ENCODE data around the gene ABLIM3. TPM values are rescaled to one million over a fixed set of nuclear protein-coding genes. Genes with fewer than 3 reads are reported as not detected.
A peak's percentile ranks its signal among the peaks of the same experiment; 100 is the strongest.

ABLIM3 gene
- total RNA-seq, 1 donor from 2014 or later, result 3.9 TPM

- no peaks in the 10 kb centered on the region for H4K20me1 ChIP-seq (ENCODE audit: insufficient read depth, low read length)
- Mint-ChIP-seq H3K4me3 (ENCODE audit: unreplicated experiment) (no peak overlapping the region), H3K4me1 (ENCODE audit: low read depth, unreplicated experiment) (peaks cover 36% of the 10 kb centered on the region), H3K27me3 (ENCODE audit: low read depth, unreplicated experiment) (no peaks in the 10 kb centered on the region), H3K36me3 (ENCODE audit: low read depth, unreplicated experiment) (no peaks in the 10 kb centered on the region), H3K27ac (ENCODE audit: unreplicated experiment) (peak overlapping the region; percentile 75), H3K9me3 (ENCODE audit: unreplicated experiment) (no peaks in the 10 kb centered on the region)
- H3K79me2 ChIP-seq (ENCODE audit: insufficient read depth, low read length), result no peaks in the 10 kb centered on the region
- no peaks in the 10 kb centered on the region for H3K27me3 ChIP-seq (ENCODE audit: insufficient read depth, low read length)
- H3K4me2 ChIP-seq (ENCODE audit: low read length), result no peak overlapping the region
- H3K4me1 ChIP-seq (ENCODE audit: insufficient read depth, low read length), result peaks cover 11% of the 10 kb centered on the region
- TF ChIP-seq EZH2 (IDR thresholded peaks at IDR 0.05; ENCODE audit: insufficient read depth, low read length), result no peak
- TF ChIP-seq CTCF (IDR thresholded peaks at IDR 0.05; ENCODE audit: insufficient read depth, low read depth, low read length), result no peak
- no peaks in the 10 kb centered on the region for H3K36me3 ChIP-seq (ENCODE audit: insufficient read depth, low read length)
- H3K27ac ChIP-seq (ENCODE audit: low read depth, low read length), result no peak overlapping the region
- no peak overlapping the region for H3K9ac ChIP-seq (ENCODE audit: low read length)
- no peak overlapping the region for H3K4me3 ChIP-seq (ENCODE audit: insufficient read depth, low read depth, low read length)
- DNase-seq (ENCODE audit: low read depth) (no peak), FAIRE-seq (no peak)
- H2AFZ ChIP-seq (ENCODE audit: low read depth, low read length), result no peak overlapping the region
- H3K9me3 ChIP-seq (ENCODE audit: insufficient read depth, low read depth, low read length), result no peaks in the 10 kb centered on the region
Observed at GRCh38 chr5:149129181-149129580, 12.1 kb upstream of the ABLIM3 start.

DNA sequence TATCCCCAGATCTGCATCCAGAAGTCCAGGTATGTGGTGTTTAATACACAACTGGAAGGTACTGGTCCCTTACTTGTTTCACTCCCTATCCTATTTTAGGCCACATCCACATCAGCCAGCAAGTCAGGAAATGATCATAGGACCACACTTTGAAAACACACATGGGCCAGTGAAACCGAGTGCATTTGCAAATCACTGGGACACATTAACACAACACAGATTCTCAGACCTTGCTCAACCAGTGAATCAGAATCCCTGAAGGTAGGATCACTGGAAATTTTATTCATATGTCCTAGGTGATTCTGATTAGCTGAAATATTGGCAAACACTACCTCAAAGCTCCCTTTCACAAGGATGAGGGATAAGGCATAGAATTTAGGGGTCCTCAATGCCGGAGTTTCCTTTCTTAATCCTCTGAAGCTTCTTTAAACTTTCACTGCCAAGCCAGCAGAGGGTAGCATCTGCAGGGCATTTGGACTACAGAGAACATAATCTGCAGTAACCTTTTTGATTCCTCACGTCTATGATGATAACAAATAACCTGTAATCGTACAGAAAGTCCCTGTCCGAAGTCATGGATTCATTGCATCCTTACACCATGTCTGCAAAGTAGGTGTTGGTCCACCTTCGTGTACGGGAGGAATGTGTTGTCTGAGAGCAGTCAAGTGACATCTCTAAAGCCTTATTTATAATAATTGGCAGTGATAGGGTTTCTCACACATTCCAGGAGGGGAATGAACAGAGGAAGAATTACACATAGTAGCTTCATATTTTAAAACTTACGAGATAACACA is 11.0 kb upstream of the ABLIM3 start:
- no peak overlapping the region for H2AFZ ChIP-seq (ENCODE audit: low read depth, low read length)
- H3K4me3 ChIP-seq (ENCODE audit: insufficient read depth, low read depth, low read length), result no peak overlapping the region
- no peak overlapping the region for H3K27ac ChIP-seq (ENCODE audit: low read depth, low read length)
- H3K4me1 Mint-ChIP-seq (ENCODE audit: low read depth, unreplicated experiment), result peaks cover 44% of the 10 kb centered on the region
- H3K79me2 ChIP-seq (ENCODE audit: insufficient read depth, low read length), result no peaks in the 10 kb centered on the region
- DNase-seq (ENCODE audit: low read depth) (no peak), FAIRE-seq (no peak)
- H3K9me3 Mint-ChIP-seq (ENCODE audit: unreplicated experiment), result no peaks in the 10 kb centered on the region
- TF ChIP-seq CTCF (IDR thresholded peaks at IDR 0.05; ENCODE audit: insufficient read depth, low read depth, low read length) (peak; percentile 16), EZH2 (IDR thresholded peaks at IDR 0.05; ENCODE audit: insufficient read depth, low read length) (no peak)
- H3K4me2 ChIP-seq (ENCODE audit: low read length), result no peak overlapping the region
- H4K20me1 ChIP-seq (ENCODE audit: insufficient read depth, low read length), result no peaks in the 10 kb centered on the region
- H3K27me3 ChIP-seq (ENCODE audit: insufficient read depth, low read length), result no peaks in the 10 kb centered on the region
- H3K4me1 ChIP-seq (ENCODE audit: insufficient read depth, low read length), result peaks cover 22% of the 10 kb centered on the region
- H3K27ac Mint-ChIP-seq (ENCODE audit: unreplicated experiment), result peak overlapping the region; percentile 10
- no peak overlapping the region for H3K4me3 Mint-ChIP-seq (ENCODE audit: unreplicated experiment)
- H3K36me3 Mint-ChIP-seq (ENCODE audit: low read depth, unreplicated experiment), result no peaks in the 10 kb centered on the region
- H3K9ac ChIP-seq (ENCODE audit: low read length), result no peak overlapping the region
- no peaks in the 10 kb centered on the region for H3K36me3 ChIP-seq (ENCODE audit: insufficient read depth, low read length)
- H3K27me3 Mint-ChIP-seq (ENCODE audit: low read depth, unreplicated experiment), result no peaks in the 10 kb centered on the region
- H3K9me3 ChIP-seq (ENCODE audit: insufficient read depth, low read depth, low read length), result no peaks in the 10 kb centered on the region

DNA sequence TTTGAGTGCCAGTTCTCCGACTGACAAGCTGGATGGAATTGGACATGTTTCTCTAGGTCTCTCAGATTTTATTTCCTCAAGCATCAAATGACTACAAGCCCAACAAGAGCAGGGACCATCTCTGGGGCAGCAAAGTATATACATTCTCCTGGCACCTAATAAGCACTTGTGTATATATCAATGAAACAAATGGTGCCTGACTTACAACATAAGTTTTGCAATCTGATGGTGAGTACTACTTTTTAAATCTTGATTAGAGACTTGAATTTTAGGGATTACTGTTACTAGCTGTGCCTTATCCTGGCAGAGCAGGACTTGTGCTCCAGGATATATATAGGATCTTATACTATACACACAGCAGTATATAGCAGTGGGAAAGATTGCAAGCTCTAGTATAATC is 8.8 kb upstream of the ABLIM3 start:
- DNase-seq (ENCODE audit: low read depth), result no peak
- peaks cover 33% of the 10 kb centered on the region for H3K4me1 ChIP-seq (ENCODE audit: insufficient read depth, low read length)
- H3K27me3 ChIP-seq (ENCODE audit: insufficient read depth, low read length), result no peaks in the 10 kb centered on the region
- no peaks in the 10 kb centered on the region for H3K27me3 Mint-ChIP-seq (ENCODE audit: low read depth, unreplicated experiment)
- H3K4me2 ChIP-seq (ENCODE audit: low read length), result no peak overlapping the region
- peaks cover 46% of the 10 kb centered on the region for H3K4me1 Mint-ChIP-seq (ENCODE audit: low read depth, unreplicated experiment)
- peaks cover 3% of the 10 kb centered on the region for H3K9me3 Mint-ChIP-seq (ENCODE audit: unreplicated experiment)
- H3K4me3 Mint-ChIP-seq (ENCODE audit: unreplicated experiment), result no peak overlapping the region
- no peak overlapping the region for H3K9ac ChIP-seq (ENCODE audit: low read length)
- TF ChIP-seq CTCF (IDR thresholded peaks at IDR 0.05; ENCODE audit: insufficient read depth, low read depth, low read length) (no peak), EZH2 (IDR thresholded peaks at IDR 0.05; ENCODE audit: insufficient read depth, low read length) (no peak)
- H3K9me3 ChIP-seq (ENCODE audit: insufficient read depth, low read depth, low read length), result no peaks in the 10 kb centered on the region
- no peak overlapping the region for H3K4me3 ChIP-seq (ENCODE audit: insufficient read depth, low read depth, low read length)
- no peak overlapping the region for H3K27ac Mint-ChIP-seq (ENCODE audit: unreplicated experiment)
- no peak for FAIRE-seq
- no peaks in the 10 kb centered on the region for H3K36me3 ChIP-seq (ENCODE audit: insufficient read depth, low read length)
- H3K79me2 ChIP-seq (ENCODE audit: insufficient read depth, low read length), result no peaks in the 10 kb centered on the region
- no peaks in the 10 kb centered on the region for H3K36me3 Mint-ChIP-seq (ENCODE audit: low read depth, unreplicated experiment)
- H4K20me1 ChIP-seq (ENCODE audit: insufficient read depth, low read length), result no peaks in the 10 kb centered on the region
- H3K27ac ChIP-seq (ENCODE audit: low read depth, low read length), result no peak overlapping the region
- no peak overlapping the region for H2AFZ ChIP-seq (ENCODE audit: low read depth, low read length)
